HG03558 (cell line): Measurements from ENCODE around the gene NSD2.
"Not testable (repeated sequence)": the region's sequence is repeated elsewhere in the genome, so short reads cannot be mapped to it uniquely, and the experiment has no call there.

ENCODE experiments used
- ATAC-seq: cut with Tn5 transposase; IDR thresholded peaks from one replicate; pipeline ENCODE4 v1.9.1; 2021; ENCODE audit warnings: moderate number of reproducible peaks; ENCODE audit not compliant: unreplicated experiment; ENCODE audit errors: extremely low read depth

Gene NSD2

GRCh38 chr4:2024683-2025082 is 153.5 kb downstream of the NSD2 start:
- no peak for ATAC-seq

- ATAC-seq, result no peak
Measured at GRCh38 chr4:2025817-2026216, 154.6 kb downstream of the NSD2 start.

GRCh38 chr4:2027120-2027519 is 155.9 kb downstream of the NSD2 start:
- ATAC-seq, result not testable (repeated sequence)

GRCh38 chr4:2031161-2031560 is 160.0 kb downstream of the NSD2 start:
- ATAC-seq, result not testable (repeated sequence)
